HK-2 (cell line): Measurements from ENCODE around the gene TBC1D5.

Experiments used
- DNase-seq: peaks from one replicate; pipeline ENCODE4 v3.0.0-alpha.2; 2018; ENCODE audit not compliant: unreplicated experiment

The TBC1D5 gene

GRCh38 chr3:17302170-17302569 lies 440.3 kb downstream of the TBC1D5 start:
- no peak for DNase-seq

- DNase-seq = no peak
Observed at GRCh38 chr3:17301271-17301670, 441.2 kb downstream of the TBC1D5 start.

- no peak for DNase-seq
Observed at GRCh38 chr3:17300441-17300840, 442.0 kb downstream of the TBC1D5 start.

GRCh38 chr3:17298038-17298437 lies 444.4 kb downstream of the TBC1D5 start:
- no peak for DNase-seq

GRCh38 chr3:17292556-17292955 lies 449.9 kb downstream of the TBC1D5 start:
- no peak for DNase-seq

GRCh38 chr3:17290894-17291293 lies 451.5 kb downstream of the TBC1D5 start:
- DNase-seq = no peak

GRCh38 chr3:17288839-17289399 lies 453.5 kb downstream of the TBC1D5 start:
- no peak for DNase-seq

GRCh38 chr3:17287006-17287689 lies 455.3 kb downstream of the TBC1D5 start:
- no peak for DNase-seq

- no peak for DNase-seq
Observed at GRCh38 chr3:17278006-17278405, 464.4 kb downstream of the TBC1D5 start.

- DNase-seq = no peak
Observed at GRCh38 chr3:17266846-17267245, 475.6 kb downstream of the TBC1D5 start.

- no peak for DNase-seq
Observed at GRCh38 chr3:17261627-17262369, 480.6 kb downstream of the TBC1D5 start.

- DNase-seq = no peak
Observed at GRCh38 chr3:17260257-17260656, 482.2 kb downstream of the TBC1D5 start.

GRCh38 chr3:17259685-17260084 lies 482.7 kb downstream of the TBC1D5 start:
- DNase-seq = no peak

- DNase-seq = no peak
Observed at GRCh38 chr3:17258823-17259436, 483.5 kb downstream of the TBC1D5 start.

GRCh38 chr3:17257269-17257668 lies 485.2 kb downstream of the TBC1D5 start:
- no peak for DNase-seq

GRCh38 chr3:17243621-17244020 lies 498.8 kb downstream of the TBC1D5 start:
- DNase-seq = no peak

- no peak for DNase-seq
Observed at GRCh38 chr3:17239417-17239816, 503.0 kb downstream of the TBC1D5 start.

- no peak for DNase-seq
Observed at GRCh38 chr3:17238023-17238422, 504.4 kb downstream of the TBC1D5 start.

GRCh38 chr3:17235310-17235709 lies 507.1 kb downstream of the TBC1D5 start:
- no peak for DNase-seq

- no peak for DNase-seq
Observed at GRCh38 chr3:17234382-17234781, 508.0 kb downstream of the TBC1D5 start.

- peak; percentile 7 for DNase-seq
Observed at GRCh38 chr3:17233398-17233800, 509.0 kb downstream of the TBC1D5 start.

- DNase-seq = no peak
Observed at GRCh38 chr3:17232442-17232841, 510.0 kb downstream of the TBC1D5 start.
